22Rv1 (cell line): ENCODE results near the gene CHST15.

Experiments used
- H3K27ac ChIP-seq: fragments of 450-650 bp; 2 replicates; pipeline ENCODE4 v1.5.1; 2017
- ZFX ChIP-seq: fragments of 450-650 bp; IDR thresholded peaks from 2 replicates; pipeline ENCODE4 v1.6.1; 2017; ENCODE audit warnings: antibody characterized with exemption, borderline replicate concordance
- TF ChIP-seq, protein P1 (sequence below): fragments of 450-650 bp; IDR thresholded peaks from 2 replicates; pipeline ENCODE4 v1.5.1; 2017; ENCODE audit warnings: mild to moderate bottlenecking

CHST15 gene

GRCh38 chr10:124122211-124122610, 28.8 kb upstream of the CHST15 start:
- TF ChIP-seq ZFX, result no peak
- TF ChIP-seq, protein P1, sequence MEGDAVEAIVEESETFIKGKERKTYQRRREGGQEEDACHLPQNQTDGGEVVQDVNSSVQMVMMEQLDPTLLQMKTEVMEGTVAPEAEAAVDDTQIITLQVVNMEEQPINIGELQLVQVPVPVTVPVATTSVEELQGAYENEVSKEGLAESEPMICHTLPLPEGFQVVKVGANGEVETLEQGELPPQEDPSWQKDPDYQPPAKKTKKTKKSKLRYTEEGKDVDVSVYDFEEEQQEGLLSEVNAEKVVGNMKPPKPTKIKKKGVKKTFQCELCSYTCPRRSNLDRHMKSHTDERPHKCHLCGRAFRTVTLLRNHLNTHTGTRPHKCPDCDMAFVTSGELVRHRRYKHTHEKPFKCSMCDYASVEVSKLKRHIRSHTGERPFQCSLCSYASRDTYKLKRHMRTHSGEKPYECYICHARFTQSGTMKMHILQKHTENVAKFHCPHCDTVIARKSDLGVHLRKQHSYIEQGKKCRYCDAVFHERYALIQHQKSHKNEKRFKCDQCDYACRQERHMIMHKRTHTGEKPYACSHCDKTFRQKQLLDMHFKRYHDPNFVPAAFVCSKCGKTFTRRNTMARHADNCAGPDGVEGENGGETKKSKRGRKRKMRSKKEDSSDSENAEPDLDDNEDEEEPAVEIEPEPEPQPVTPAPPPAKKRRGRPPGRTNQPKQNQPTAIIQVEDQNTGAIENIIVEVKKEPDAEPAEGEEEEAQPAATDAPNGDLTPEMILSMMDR, result no peak

DNA sequence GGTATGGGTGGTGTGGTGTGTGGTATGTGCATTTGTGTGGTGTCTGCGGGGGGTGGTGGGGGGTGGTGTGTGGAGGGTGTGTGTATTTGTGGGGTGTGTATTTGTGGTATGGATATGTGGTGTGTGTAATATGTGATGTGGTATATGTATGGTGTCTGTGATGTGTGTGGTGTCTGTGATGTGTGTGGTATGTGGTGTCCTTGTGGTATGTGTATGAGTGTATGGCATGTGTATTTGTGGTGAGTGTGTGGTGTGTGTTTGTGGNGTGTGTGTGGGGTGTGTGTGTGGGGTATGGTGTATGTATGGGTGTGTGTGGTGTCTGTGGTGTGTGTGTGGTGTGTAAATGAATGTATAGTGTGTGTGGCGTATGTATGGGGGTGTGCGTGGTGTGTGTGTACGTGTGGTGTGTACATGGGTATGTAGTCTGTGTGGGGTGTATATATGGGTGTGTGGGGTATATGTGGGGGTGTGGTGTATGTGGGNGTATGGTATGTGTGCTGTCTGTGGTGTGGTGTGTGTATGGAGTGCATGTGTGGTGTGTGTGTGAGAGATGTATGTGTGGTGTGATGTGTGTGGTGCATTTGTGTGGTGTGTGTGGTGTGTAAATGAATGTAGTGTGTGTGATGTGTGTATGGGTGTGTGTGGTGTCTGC, 27.1 kb upstream of the CHST15 start:
- TF ChIP-seq ZFX, result no peak
- TF ChIP-seq, protein P1, result no peak
- H3K27ac ChIP-seq, result no peak overlapping the region

More at GRCh38 chr10:124122211-124122610, 28.8 kb upstream of the CHST15 start:
- H3K27ac ChIP-seq, result no peak overlapping the region

- H3K27ac ChIP-seq, result no peak overlapping the region
- TF ChIP-seq ZFX, result no peak
These were observed 26.5 kb upstream of the CHST15 start for GRCh38 chr10:124119946-124120345.

DNA sequence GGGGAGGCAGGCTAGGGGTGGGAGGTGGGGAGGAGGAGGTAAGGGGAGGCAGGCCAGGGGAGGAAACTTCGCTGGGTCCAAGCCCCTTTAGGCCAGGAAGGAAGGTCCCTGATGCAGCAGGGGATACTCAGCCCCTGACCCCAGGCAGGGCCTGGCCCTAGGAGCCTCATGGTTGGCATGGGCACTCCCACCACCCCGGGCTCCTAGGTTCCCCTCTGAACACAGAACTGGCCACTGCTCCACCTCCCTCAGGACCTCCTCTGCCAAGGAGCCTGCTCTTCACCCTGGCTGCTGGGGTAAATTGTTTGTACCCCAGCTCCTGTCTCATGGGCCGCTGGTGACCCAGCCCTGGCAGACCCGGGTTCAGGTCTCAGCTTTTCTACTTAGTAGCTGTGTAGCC, 25.8 kb upstream of the CHST15 start:
- no peak overlapping the region for H3K27ac ChIP-seq
- TF ChIP-seq, protein P1, result no peak
- no peak for TF ChIP-seq ZFX

DNA sequence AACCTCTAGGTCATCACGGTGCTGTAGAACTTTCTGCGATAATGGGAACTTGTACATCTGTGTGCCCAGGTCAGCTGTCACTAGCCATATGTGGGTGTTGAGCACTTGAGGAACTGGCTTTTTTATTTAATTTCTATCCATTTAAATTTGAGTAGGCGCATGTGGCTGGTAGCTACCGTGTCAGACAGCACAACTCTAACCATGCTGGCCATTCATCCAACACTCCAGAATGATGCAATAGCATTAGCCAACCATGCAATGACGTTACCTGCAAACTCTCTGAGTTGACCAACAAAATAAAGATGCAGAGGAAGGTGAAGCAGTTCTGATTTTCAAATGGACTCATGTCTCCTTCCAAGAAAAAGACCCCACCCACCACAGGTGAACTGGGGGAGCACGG, 24.4 kb upstream of the CHST15 start:
- no peak overlapping the region for H3K27ac ChIP-seq

GRCh38 chr10:124117511-124117785, 24.1 kb upstream of the CHST15 start:
- H3K27ac ChIP-seq, result no peak overlapping the region
- TF ChIP-seq, protein P1, result no peak
- TF ChIP-seq ZFX, result no peak

More for the DNA sequence above, 24.4 kb upstream of the CHST15 start:
- TF ChIP-seq ZFX, result no peak
- TF ChIP-seq, protein P1, result no peak

DNA sequence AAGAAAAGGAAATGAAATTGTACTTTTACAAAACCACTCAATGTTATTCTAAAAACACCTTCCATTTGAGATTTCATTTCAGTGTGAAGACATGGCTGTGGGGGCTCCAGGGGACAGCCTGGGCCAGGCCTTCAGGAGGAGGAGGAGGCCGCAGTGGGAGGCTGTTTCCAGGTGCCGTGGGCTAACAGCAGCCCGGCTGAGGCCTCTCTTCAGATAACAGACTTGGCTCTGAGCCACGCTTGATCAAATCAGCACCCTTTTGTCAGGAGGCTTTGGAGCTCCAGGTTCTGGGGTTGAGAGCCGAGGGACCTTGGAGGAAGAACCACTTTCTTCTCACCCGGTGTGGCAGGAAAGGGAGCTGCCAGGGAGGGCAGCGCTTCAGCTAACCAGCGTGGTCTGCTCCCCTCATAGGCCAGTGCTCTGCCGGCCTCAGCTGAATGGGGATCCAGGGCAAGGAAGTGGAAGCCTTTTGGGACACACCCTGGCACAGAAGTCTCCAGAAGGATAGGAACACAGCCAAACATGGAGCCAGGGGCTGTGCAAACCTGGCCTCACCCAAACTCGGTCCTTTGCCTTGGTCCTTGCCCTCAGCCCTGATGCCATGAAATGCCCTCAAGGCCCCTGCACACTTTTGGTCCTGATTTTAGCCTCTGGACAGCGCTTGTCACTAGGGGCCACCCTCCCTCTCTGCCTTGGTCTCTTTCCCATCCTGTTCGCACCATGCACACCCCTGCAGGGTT, 23.5 kb upstream of the CHST15 start:
- H3K27ac ChIP-seq, result no peak overlapping the region
- TF ChIP-seq, protein P1, result no peak
- TF ChIP-seq ZFX, result no peak

DNA sequence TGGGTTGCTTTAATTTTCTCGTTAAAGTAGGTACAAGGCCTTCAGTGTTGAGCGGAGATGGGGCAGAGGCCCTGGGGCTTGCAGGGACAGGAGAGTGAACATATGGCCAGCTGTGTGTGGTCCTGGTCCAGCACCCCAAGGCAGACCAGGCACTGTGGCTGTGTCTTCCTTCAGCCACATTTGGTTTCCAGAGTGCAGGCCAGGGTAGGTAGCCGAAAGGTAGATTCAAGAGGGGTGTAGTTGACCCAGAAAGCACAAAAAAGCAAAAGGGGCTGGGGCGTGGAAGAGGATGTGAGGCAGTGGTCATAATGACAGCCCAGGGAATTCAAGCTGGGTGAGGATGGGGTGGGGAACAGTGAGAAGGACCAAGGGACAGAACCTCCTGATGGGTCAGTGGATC, 21.3 kb upstream of the CHST15 start:
- TF ChIP-seq ZFX, result no peak
- TF ChIP-seq, protein P1, result no peak
- H3K27ac ChIP-seq, result no peak overlapping the region
